ENCODE measurements around the gene MEST. TPM values are rescaled to one million over a fixed set of nuclear protein-coding genes. Genes with fewer than 3 reads are reported as not detected.
"Not testable (repeated sequence)": the region's sequence is repeated elsewhere in the genome, so short reads cannot be mapped to it uniquely, and the experiment has no call there.

Gene MEST
- total and polyA plus RNA-seq, 12 donors: 1.5 to 26.2 (median 4.9) TPM

- peaks cover 0 to 14% (median 7%) of the 10 kb centered on the region in 11 donors for H3K9me3 ChIP-seq
- DNase-seq: no peak
- H3K27me3 ChIP-seq: no peaks in the 10 kb centered on the region
- H3K4me3 ChIP-seq: no peak overlapping the region
- no peak for ATAC-seq
- intact Hi-C loops (cut with DNase I): no loop called here
- no peaks in the 10 kb centered on the region for H3K36me3 ChIP-seq
- peaks cover 0 to 15% (median 14%) of the 10 kb centered on the region in 9 donors for H3K4me1 ChIP-seq
- TF ChIP-seq, protein P1, sequence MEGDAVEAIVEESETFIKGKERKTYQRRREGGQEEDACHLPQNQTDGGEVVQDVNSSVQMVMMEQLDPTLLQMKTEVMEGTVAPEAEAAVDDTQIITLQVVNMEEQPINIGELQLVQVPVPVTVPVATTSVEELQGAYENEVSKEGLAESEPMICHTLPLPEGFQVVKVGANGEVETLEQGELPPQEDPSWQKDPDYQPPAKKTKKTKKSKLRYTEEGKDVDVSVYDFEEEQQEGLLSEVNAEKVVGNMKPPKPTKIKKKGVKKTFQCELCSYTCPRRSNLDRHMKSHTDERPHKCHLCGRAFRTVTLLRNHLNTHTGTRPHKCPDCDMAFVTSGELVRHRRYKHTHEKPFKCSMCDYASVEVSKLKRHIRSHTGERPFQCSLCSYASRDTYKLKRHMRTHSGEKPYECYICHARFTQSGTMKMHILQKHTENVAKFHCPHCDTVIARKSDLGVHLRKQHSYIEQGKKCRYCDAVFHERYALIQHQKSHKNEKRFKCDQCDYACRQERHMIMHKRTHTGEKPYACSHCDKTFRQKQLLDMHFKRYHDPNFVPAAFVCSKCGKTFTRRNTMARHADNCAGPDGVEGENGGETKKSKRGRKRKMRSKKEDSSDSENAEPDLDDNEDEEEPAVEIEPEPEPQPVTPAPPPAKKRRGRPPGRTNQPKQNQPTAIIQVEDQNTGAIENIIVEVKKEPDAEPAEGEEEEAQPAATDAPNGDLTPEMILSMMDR (IDR thresholded peaks at IDR 0.05): no peak
- WGBS, 2 donors: 78 to 84% methylated on average over 5 of the region's 5 CpGs
- peak overlapping the region in 3 of 10 donors; percentile 6 to 40 (median 9) for H3K27ac ChIP-seq
Measured at GRCh38 chr7:130444751-130445407, 47.0 kb upstream of the MEST start.

- H3K9me3 ChIP-seq: peaks cover 0 to 14% (median 7%) of the 10 kb centered on the region in 11 donors
- H3K27ac ChIP-seq: no peak overlapping the region
- peaks cover 0 to 10% (median 7%) of the 10 kb centered on the region in 9 donors for H3K4me1 ChIP-seq
- DNase-seq: no peak
- intact Hi-C loops (cut with DNase I): no loop called here
- no peaks in the 10 kb centered on the region for H3K27me3 ChIP-seq
- ATAC-seq: no peak
- TF ChIP-seq, protein P1 (IDR thresholded peaks at IDR 0.05): no peak
- WGBS, 2 donors: 93% methylated on average over 3 of the region's 3 CpGs
- no peak overlapping the region for H3K4me3 ChIP-seq
- no peaks in the 10 kb centered on the region for H3K36me3 ChIP-seq
Measured at GRCh38 chr7:130446259-130446658, 45.6 kb upstream of the MEST start.

- intact Hi-C loops (cut with DNase I); H3K27me3 ChIP-seq; H3K4me1 ChIP-seq; H3K4me3 ChIP-seq; H3K27ac ChIP-seq; ATAC-seq; DNase-seq; H3K36me3 ChIP-seq: not testable (repeated sequence)
- 95 to 98% methylated on average over 3 of the region's 3 CpGs for WGBS, 2 donors
- peaks cover 0 to 14% (median 7%) of the 10 kb centered on the region in 11 donors for H3K9me3 ChIP-seq
Measured at GRCh38 chr7:130451344-130451743, 40.5 kb upstream of the MEST start.

DNA sequence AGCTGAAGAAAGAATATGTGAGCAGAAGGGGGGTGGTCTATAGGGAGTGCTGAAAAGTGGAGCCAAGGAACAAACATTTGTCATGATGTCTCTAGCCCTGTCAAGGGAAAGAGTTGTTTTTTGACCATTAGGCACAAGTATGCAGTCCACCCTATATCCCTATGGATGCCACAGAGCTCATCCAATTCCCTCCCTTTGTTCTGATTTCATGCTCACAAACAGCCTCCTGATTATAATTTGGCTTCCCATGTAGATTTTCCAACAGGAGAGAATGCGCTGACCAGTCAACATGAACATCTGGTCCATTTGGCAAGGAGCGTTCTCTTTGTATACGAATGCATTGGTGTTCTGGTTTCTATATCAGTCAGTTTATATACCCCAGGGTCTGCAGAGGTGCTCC lies 38.9 kb upstream of the MEST start:
- Histone ChIP-seq H3K36me3 (no peaks in the 10 kb centered on the region), H3K27ac (no peak overlapping the region), H3K9me3 (peaks cover 0 to 8% (median 4%) of the 10 kb centered on the region in 11 donors), H3K4me1 (no peaks in the 10 kb centered on the region), H3K4me3 (no peak overlapping the region), H3K27me3 (no peaks in the 10 kb centered on the region)
- ATAC-seq: no peak
- intact Hi-C loops (cut with DNase I): no loop called here
- 56 to 59% methylated on average over 3 of the region's 3 CpGs for WGBS, 2 donors
- no peak for DNase-seq
- TF ChIP-seq, protein P1 (IDR thresholded peaks at IDR 0.05): no peak

GRCh38 chr7:130454959-130455358 lies 36.9 kb upstream of the MEST start:
- intact Hi-C loops (cut with DNase I): no loop called here
- Histone ChIP-seq H3K9me3 (peaks cover 0 to 14% (median 11%) of the 10 kb centered on the region in 11 donors), H3K36me3 (no peaks in the 10 kb centered on the region)

More at GRCh38 chr7:130454959-130455358, 36.9 kb upstream of the MEST start:
- DNase-seq (no peak), ATAC-seq (no peak)
- H3K4me3 ChIP-seq: no peak overlapping the region
- TF ChIP-seq, protein P1 (IDR thresholded peaks at IDR 0.05): no peak
- no peaks in the 10 kb centered on the region for H3K27me3 ChIP-seq
- no peaks in the 10 kb centered on the region for H3K4me1 ChIP-seq
- no peak overlapping the region for H3K27ac ChIP-seq
- WGBS, 2 donors: 82 to 86% methylated on average over 2 of the region's 2 CpGs
